Measurements from ENCODE around the gene RGL3.
"Not testable (repeated sequence)": the region's sequence is repeated elsewhere in the genome, so short reads cannot be mapped to it uniquely, and the experiment has no call there.

RGL3 gene

DNA sequence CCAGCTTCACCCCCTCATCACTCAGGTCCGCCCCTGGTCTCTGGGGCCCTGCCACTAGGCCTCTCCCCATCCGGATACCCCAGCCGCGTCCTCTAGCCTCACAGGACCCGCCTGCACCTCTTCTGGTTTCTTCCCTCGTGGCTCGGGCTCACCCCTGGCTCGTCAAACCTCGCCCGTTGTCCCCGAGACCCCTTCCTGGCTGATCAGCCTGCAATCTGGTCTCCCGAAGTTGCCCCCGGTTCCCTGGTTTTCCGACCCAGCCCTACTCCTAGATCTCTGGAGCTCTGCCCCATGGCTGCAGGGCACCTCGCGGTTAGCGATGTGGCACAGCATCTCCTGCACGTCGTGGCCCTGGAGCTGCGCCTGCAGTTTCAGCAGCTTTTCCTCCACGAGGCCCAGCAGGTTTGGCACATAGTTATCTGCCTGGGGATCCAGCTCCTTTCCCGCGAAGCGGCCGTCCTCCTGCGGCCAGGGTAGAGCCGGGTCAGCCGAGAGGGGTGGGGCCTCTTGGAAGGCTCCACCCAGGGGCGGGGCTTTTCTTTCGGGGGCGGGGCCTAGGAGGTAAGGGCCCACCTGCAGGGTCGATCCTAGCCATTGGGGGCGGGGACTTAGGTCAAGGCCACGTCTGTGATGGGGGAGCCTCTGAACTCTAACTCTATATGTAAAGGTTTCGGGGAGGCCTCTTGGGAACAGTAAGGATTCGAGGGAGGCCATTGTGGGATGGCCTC is 2.4 kb upstream of the RGL3 start:
- DNase-seq (ENCODE audit: low spot score) = peak; percentile 82

DNA sequence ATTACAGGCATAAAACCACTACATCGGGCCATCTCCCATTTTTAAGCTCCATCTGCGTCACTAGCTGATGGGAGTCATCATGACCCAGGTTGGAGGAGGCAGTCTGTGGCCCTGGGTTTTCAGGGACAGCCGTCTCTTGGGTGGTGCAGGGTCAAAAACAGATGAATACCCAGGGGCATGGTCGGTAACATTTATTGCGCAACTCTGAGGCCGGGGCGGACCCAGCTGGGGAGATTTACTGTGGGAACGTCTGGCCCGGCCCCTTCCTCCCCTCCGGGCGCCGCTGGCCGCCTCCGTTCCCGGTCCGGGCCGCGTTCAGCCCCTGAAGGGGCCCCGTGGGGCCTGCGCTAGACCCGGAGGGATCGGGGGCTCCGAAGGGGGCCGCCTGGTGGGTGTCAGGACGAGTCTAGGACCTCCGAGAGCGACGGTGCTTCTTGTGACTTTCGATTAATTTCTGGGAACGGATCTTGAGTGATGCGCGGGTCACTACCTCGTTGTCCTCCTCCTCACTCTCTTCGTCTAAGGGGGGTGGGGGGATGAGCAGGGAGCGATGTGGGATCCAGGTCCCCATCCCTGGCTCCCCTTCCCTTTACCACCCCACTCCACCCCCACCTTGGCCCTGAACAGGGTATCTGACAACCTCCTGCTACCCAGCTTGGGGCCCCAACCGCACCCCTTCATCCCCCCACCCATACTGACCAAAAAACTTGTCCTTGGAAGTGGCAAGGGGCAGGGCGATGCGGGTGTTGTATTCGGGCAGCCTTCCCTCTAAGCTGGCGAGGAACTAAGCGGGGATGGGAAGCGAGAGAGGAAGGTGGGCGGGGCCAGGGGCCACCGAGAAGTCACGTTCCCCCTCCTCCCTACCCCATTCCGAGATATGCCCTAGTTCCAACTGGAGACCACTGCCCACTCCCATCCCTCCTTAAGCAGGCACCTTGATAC is 1.6 kb upstream of the RGL3 start:
- DNase-seq (ENCODE audit: low spot score) = peak; percentile 55

DNA sequence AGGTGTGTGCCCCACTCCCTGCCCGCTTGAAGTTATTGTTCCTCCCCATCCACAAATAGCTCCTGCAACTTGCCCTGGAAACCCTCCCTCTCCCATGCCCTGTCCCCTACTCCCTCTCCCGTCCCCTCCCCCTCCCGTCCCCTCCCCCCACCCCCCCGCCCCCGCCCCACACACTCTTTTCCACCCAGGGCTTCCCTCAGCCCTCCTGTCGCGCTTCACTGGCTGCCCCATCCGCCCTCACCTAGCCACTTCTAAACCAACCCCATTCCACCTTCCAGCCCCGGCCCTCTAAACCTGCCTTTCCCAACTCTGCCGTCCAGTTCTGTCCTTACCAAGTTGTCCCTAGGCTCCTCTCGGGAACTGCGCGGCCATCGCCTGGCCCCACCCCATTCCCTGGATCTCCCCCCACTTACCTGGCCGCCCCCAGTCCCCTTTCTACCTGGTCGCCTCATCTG is 993 bp downstream of the RGL3 start:
- DNase-seq (ENCODE audit: low spot score) = no peak

DNA sequence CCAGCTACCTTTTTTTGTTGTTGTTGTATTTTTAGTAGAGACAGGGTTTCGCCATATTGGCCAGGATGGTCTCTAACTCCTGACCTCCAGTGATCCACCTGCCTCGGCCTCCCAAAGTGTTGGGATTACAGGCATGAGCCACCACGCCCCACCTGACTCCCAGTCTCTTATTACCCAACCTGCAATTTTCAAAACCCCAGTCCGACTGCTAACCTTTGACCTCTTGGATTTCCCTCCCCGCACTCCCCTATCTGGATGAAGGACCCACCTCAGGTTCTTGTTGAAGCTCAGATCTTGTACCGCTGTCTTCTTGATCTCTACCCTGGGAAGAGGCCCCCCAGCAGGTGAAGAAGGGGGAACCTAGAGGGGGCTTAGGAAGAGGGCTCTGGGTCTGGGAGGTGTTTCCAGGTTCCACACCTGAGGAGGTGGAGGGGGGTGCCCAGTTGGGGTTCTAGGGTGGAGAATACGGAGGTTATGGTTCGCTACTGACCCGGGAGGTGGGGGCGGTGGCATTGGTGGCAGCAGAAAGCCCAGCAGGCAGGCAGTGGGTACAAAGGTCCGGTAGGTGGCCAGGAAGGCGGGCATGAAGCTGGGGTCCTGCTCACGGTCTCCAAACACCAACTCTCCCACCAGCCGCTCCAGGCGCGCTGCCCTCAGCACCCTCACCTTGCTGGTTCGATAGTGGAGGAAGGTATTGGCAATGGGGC is 2.6 kb downstream of the RGL3 start:
- no peak for DNase-seq (ENCODE audit: low spot score)

DNA sequence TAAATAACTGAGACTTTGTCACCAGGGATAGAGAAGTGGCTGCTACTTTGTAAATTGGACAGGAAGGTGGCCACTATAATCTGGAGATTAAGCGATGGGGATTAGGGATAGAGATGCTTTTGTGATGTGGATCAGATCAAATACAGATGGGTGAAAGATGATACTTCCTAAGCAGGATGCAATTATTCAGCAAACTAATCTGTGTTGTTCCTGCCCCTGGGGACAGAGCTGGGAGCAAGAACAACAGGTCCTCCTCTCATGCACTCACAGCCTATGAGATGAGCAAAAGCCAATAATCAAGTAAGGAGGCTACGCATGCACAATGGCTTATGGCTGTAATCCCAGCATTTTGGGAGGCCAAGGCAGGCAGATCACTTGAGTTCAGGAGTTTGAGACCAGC is 4.6 kb downstream of the RGL3 start:
- no peak for DNase-seq (ENCODE audit: low spot score)

DNA sequence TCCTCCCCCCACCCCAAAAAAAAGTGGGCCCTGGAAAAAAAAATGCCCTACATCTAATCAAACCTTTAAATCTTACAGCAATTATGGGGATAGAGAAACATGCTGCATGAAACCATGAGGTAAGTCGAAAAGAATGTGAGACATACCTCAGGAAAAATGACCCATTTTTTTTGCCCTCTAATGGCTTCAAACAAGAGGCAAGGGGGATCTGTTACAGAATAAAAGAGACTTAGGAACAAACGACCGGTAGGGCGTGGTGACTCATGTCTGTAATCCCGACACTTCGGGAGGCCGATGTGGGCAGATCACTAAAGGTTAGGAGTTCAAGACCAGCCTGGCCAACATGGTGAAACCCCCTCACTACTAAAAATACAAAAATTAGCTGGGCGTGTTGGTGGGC is 8.4 kb downstream of the RGL3 start:
- no peak for DNase-seq (ENCODE audit: low spot score)

DNA sequence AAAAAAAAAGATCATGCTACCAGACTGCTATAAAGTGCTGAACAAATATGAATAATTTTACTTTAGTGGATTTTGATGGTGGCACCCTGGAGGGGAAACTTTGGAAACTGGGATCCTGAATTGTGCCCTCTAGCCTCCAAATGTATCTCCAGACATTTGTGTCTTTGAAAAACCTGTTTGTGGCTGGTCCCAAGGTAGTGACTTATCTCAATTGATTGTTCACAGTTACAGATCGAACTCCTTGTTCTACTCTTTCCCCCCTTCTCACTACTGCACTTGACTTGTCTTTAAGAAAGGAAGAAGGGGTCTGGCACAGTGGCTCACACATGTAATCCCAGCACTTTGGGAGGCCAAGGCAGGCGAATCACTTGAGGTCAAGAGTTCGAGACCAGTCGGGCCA is 10.5 kb downstream of the RGL3 start:
- no peak for DNase-seq (ENCODE audit: low spot score)

DNA sequence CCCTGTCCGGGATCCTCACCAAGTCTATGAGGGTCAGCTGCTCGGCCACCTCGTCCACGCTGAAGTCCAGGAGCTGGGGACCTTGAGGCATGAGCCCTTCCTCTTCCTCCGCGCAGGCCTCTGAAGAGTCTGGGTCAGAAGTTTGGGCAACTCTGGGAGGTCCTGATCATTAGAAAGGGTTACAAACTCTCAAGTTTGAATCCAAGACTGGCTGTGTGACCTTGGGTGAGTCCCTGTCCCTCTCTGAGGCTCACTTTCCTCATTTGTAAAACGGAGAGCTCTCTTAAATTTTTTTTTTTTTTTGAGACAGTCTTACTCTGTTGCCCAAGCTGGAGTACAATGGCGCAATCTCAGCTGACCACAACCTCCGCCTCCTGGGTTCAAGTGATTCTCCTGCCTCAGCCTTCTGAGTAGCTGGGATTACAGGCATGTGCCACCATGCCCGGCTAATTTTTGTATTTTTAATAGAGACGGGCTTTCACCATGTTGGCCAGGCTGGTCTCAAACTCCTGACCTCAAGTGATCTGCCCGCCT is 12.3 kb downstream of the RGL3 start:
- not testable (repeated sequence) for DNase-seq (ENCODE audit: low spot score)

DNA sequence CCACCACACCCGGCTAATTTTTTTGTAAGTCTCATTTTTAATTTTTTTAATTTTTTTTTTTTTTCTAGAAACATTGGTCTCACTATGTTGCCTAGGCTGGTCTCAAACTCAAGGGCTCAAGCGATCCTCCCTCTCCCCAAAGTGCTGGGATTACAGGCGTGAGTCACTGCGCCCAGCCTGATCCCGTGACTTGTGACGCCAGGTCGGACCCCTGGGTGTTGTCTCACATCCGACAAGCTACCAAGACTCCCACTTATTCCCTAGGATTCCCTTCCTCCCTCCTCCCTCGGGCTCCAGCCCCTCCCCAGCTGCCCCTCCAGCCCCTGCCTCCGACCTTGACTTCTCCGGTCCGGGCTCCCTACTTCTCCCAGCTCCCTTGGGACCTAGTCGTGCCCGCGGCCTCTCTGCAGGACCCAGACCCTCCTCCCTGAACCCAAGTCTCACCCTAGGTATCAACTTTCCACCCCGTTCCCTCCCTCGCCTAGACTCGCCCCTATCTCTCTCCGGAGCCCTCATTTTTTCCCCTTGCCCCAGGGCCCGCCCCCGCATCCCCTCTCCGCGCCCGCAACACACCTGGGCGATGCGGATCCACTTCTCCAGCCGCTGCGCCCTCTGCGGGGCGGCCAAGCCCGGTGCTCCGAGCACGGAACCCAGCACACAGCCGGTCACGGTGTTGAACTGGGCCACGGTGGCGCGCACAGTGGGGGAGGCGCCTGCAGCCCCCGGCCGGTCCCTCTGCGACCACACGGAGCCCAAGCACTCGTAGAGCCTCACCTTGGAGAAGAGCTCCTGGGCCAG is 13.1 kb downstream of the RGL3 start:
- DNase-seq (ENCODE audit: low spot score) = peak; percentile 39

DNA sequence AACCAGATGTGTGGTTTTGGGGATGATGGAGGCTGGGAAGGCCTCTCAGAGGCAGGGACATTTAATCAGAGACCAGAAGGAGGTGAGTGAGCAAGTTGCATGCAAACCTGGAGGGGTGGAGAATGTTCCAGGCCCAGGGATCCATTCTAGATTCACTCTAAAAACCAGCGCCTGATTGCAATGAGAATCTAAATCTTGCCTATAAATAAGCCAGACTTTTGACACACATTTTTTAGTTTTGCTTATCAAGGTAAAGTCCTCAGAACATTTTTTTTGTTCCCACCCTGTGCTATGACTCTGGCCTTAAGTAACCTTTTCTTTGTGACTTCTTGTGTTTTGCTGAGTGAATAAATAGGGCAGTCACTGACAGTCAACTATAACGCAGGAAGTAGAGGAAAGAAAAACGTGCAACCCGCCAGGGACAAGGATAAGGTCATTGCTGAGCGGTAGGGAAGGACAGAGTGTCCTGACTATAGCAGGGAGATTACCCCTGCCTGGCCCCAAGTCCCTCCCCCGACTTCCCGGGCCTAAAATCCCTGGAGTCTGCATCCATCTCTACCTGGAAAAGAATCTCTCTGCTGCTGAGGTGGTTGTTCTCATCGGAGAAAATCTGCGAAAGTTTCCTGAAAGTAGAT is 14.4 kb downstream of the RGL3 start:
- DNase-seq (ENCODE audit: low spot score) = no peak

DNA sequence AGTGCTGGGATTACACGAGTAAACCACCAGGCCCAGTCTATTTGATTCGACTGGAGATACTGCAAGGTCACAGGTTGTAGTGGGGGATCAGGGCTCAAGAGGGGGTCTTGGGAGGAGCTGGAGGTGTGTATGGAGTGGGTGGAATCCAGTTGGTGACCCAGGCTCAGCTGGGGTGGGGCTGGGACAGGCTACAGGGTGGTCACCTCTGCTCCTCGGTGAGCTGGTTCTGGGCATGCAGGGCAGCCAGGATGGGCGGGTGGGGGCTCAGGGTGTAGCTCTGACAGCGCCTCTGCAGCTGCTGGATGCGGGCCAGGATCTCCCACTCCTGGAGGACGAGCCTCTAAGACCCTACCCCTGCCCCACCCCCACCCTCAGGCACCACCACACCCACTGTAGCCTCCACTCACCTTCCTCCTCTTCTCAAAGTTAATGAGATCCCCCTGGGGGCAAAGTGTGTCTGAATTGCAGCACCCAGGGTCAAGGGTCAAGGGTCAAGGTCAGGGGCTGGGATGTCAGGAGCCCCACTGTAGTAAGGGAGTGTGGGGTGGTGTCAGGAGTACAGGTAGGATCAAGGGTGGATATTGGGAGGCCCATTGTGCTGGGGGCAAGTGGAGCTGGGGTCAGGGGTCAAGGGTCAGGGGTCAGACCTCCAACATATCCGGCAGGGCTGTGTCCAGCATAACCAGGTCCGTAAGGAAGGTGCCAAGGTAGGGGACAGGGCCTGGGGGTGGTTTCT is 17.1 kb downstream of the RGL3 start:
- DNase-seq (ENCODE audit: low spot score) = no peak

DNA sequence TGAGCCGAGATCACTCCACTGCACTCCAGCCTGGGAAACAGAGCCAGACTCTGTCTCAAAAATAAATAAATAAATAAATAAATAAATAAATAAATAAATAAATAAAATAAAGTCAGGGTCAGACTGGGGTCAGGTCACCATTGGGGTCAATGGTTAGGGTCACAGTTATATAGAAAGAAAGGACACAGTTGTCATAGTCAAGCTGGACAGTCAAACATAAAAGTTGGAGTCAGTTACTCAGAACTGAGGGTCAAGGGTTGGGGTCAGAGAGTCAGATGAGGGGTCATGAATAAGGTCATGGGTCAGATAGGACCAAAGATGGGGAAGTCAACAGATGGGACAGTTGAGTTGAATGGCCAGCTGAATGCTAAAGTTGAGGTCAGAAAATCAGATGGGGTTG is 18.3 kb downstream of the RGL3 start:
- DNase-seq (ENCODE audit: low spot score) = no peak

DNA sequence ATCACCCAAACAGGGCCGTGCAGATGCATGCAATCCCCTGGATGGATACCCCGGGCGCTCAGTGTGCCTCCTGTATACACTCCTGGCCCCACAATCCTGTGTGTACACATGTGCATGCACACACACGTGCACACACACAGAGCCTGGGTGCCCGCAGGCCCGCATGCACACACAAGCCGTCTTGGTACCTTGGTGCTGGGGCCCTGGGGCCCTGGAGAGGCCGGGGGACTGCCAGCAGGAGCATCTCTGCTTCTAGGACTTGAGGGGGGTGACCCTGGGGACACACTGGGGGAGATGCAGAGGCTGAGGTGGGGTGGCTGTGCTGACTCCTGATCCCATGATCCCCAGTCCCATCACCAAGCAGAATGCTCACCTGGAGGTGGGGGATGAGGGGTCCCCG is 19.4 kb downstream of the RGL3 start:
- DNase-seq (ENCODE audit: low spot score) = no peak

DNA sequence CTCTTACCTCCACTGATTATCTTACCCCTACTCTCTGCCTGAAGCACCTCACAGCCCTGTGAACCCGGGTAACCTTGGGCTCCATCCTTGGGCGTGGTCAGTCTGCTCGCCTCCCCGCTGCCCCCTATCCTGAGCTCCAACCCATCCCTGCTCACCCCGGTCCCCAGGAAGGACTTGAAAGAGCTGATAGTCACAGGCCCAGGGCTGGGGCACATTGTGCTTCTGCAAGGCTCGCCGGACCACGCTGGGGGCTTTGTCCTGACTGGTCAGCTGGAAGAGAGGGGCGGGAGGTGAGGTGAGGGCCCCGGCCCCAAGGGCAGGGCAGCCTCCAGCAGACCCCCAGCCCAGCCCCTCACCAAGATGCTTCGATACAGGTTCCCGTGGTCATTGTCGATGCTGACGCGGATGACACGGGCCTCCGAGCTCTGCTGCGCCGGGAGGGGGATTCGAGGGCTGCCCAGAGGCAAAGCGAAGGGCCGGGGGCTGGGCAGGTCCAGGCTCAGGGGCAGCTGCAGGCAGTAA is 22.0 kb downstream of the RGL3 start:
- no peak for DNase-seq (ENCODE audit: low spot score)

DNA sequence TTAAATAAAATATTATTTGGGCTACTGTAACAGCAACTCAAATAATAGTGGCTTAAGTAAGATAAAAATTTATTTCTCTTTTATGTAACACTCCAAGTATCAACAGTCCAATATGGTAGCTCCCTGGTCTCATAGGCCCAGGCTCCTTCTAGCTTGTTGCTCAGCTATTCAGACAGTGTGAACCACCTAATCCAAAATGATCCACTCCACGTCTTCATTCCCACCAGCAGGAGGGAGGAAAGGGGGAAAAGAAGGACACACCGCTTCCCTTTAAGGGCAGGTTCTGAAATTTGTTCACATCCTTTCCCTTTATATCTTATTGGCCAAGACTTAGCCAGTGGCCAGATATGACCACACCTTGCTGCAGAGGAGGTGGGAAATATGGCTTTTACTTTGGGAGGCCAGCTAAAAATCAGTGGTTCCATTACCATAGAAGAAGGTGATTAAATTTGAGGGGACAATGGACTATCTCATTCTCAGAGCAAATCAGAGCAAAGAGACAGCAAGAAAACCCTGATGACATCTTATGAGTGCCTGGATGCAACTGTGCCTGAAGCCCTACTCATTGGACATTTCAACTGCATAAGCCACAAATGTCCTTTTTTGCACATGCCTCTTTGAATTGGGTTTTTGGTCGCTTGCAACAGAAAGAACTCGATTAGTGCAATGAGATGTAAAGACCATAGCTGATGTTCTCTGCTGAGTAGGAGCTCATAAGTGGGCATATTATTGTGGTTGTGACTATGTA is 28.0 kb downstream of the RGL3 start:
- DNase-seq (ENCODE audit: low spot score) = no peak

DNA sequence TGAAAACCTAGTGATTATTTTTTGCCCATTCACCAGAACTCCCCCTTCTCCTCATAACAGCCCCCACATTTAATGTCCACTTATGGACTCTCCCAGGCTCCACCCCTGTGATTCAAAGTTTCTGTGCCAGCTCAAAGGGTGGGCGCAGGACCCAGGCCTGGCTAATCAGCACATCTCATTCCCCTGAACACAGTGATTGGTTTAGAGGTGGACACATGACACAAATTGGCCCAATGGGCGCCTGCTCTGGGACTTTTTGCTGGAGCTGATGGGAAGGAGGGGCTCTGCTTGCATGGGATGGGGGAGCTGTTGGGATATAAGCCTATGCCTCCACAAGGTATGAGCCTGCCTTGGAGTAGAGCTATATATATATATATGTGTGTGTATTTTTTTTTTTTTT is 28.8 kb downstream of the RGL3 start:
- DNase-seq (ENCODE audit: low spot score) = no peak

DNA sequence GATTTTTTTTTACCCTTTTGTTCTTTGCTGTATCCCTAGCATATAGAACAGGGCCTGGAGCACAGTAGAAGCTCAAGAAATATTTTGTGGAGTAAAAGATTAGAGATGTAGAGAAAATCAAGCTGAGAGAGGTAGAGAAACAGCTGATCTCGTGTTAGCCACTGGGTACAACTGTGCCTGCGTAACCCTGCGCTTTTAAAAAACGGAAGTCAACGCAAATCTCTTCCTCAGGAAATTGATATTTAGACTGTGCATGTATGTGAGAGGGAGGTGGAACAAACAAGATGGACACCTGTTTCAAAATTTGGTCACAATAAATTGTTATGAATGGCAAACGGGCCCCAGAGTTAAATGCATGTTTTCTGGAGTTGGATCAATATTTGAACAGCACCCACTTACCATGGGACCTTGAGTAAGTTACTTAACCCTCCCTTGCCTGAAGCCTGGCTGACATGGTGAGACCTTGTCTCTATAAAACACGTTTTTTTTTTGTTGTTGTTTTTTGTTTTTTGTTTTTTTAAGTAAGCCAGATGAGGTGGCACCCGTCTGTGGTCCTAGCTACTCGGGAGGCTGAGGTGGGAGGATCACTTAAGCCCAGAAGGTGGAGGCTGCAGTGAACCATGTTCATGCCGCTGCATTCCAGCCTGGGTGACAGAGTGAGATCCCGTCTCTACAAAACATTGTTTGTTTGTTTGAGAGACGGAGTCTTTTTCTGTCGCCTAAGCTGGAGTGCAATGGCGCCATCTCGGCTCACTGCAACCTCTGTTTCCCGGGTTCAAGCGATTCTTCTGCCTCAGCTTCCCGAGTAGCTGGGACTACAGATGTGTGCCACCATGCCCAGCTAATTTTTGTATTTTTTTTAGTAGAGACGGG is 31.7 kb downstream of the RGL3 start:
- peak; percentile 45 for DNase-seq (ENCODE audit: low spot score)

DNA sequence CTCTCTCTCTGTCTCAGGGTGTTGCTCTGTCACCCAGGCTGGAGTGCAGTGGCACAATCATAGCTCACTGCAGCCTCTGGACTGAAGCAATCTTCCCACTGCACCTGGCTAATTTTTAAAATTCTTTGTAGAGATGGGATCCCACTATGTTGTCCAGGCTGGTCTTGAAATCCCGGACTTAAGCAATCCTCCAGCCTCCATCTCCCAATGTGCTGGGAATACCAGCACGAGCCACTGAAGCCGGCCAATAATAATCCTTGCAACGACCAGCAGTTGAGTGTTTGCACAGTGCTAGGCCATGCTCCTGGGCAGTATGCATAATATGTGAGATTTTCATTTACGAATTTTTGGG is 34.4 kb downstream of the RGL3 start:
- no peak for DNase-seq (ENCODE audit: low spot score)

DNA sequence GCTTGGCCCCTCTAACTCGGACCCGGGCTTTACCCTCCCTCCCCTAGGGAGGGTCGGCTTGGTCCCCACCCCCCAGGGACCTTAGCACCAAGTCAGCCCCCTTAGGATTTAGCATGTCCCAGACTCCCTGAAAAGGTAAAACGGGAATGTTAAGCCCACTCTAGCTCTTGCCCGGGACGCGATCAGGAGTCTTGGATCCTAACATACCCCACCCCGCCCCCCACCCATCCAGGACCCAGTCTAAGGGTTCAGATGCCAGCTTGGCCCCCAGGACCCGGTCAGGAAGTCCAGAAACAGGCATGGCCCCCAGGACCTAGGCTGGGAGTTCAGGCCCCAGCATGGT is 35.4 kb downstream of the RGL3 start:
- DNase-seq (ENCODE audit: low spot score) = no peak
